ENCODE results near the gene LEAP2.

GRCh38 chr5:132889501-132889900 lies 16.0 kb downstream of the LEAP2 start:
- no peak for TF ChIP-seq CTCF (IDR thresholded peaks at IDR 0.05)
- no peak for TF ChIP-seq POLR2A (IDR thresholded peaks at IDR 0.05)
- no peak for TF ChIP-seq POLR2AphosphoS5 (IDR thresholded peaks at IDR 0.05)

Data from prostate gland (tissue), 2 donors.